Fibroblast of peridontal ligament (primary cell): ENCODE measurements around the gene PLXDC2.
A peak's percentile ranks its signal among the peaks of the same experiment; 100 is the strongest.

Experiments
- DNase-seq: peaks from one replicate; pipeline ENCODE4 v3.0.0-alpha.2; 2010; ENCODE audit errors: extremely low read depth

Gene PLXDC2

DNA sequence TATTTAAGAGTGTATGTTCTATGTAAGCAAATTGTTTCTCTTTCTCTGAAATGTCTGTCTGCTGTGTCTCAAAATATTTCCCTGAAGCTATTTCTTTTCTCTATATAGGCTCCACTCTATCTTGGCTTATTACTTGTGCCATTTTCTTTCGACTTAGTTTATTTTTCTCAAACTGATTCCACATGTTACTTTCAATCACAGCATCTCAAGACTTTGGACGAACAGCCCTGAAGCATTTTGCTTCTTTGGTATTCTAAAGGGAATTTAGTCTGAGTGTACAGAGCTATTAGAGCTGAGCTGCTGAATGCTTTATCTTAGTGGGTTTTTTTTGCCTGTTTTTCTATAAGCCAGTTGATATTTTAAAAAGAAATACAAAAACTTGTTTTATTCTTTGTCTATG, 95.7 kb downstream of the PLXDC2 start:
- no peak for DNase-seq

DNA sequence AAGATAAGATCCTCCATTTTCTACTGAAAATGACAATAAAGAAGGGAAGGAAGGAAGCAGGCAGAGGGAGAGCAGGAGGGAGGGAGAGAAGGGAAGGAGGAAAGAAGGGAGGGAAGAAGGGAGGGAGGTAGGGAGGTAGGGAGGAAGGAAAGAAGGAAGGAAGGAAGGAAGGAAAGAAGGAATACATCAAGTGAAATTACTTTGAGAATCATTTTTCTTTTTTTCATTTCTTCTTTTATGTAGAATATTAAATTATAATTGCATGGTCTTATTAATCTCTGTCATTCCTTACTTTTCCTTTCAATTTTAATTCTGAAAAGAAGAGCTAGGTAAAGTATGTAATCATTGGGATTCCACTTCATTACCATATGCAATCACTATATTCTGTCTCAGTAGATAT, 97.8 kb downstream of the PLXDC2 start:
- no peak for DNase-seq

DNA sequence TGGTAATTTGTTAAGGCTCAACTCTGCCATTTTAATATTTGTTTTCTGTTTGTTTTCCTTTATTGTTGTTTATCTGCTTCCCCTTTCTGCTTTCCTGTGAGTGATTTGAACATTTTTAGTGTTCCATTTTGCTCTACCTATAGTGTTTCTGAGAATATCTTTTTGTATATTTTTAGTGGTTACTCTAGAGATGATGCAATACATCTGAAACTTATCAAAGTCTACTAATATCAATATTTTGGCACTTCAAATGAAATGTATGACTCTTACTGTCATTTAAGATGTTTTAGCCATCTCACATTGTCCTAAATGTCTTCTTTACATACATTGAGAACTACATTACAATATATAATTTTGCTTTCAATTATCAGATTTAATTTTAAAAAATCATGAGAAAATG, 98.9 kb downstream of the PLXDC2 start:
- no peak for DNase-seq

GRCh38 chr10:19915816-19916215, 99.6 kb downstream of the PLXDC2 start:
- no peak for DNase-seq

- no peak for DNase-seq
Observed at GRCh38 chr10:19917751-19918478, 101.7 kb downstream of the PLXDC2 start.

GRCh38 chr10:19918794-19919193, 102.6 kb downstream of the PLXDC2 start:
- no peak for DNase-seq

- DNase-seq, result no peak
Observed at GRCh38 chr10:19919671-19920070, 103.4 kb downstream of the PLXDC2 start.

- DNase-seq, result no peak
Observed at GRCh38 chr10:19920075-19920726, 104.0 kb downstream of the PLXDC2 start.

DNA sequence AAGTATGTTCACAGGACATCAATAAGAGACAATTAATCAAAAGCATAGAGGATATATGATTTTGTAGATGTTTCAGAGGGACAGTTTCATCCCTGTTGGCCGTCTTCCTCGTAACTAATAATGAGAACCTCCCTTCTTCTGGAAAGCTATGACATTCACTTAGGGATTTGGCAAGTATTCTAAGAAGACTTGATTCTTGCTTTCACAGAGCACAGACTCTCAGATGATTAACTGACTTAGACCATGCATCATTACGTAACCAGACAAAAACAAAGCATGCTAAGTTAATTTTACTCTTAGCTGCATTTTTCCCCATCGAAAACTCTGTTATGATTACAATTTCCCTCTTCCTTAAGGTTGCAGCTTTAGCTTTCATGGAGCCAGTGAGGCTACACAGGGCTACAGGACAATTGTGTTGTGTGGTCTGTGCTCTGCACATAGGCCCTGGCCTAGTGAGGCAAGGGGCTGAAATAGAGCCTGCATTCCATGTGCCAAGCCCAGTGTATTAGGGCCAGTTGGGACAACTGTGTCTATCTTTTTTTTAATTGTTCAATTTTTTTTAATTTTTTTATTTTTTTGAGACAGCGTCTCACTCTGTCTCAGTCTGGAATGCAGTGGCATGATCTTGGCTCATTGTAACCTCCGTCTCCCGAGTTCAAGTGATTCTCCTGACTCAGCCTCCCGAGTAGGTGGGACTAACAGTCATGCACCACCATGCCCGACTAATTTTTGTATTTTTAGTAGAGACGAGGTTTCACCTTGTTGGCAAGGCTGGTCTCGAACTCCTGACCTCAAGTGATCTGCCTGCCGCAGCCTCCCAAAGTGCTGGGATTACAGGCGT, 105.3 kb downstream of the PLXDC2 start:
- peak; percentile 32 for DNase-seq

DNA sequence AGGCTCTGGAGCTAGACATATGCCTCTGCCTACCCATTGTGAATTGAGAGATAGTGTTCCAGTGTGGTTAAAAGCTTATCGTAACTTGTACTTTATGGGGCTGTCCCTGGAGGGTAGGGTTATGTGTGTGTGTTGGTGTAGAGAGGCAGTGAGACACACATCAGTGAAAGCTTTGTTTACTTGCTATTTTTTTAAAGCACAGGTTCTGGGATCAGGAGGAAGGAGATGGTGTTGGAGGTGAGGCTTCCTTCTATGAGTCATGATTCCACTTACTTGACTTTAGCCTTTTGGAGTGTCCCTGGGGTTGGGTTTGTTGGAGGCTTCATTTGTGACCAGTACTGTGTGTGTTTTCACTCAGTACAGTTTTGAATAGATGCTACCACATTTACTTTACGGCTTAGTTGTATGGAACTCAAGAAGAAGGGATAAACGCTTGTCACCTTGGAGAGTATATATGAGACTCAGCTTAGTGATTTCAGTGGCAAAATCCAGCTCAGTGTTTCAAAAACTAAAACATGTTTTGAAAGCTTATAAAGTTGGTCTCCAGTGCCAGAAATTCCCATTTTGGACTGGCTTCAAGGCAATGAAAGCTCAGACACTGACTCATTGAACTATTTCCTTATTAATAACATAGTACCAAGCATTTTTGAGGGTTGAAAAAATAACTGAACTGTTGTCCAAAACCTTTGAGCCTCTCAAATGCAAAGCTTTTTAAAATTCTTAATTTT, 106.2 kb downstream of the PLXDC2 start:
- DNase-seq, result peak; percentile 51

- no peak for DNase-seq
Observed at GRCh38 chr10:19925064-19925463, 108.8 kb downstream of the PLXDC2 start.

DNA sequence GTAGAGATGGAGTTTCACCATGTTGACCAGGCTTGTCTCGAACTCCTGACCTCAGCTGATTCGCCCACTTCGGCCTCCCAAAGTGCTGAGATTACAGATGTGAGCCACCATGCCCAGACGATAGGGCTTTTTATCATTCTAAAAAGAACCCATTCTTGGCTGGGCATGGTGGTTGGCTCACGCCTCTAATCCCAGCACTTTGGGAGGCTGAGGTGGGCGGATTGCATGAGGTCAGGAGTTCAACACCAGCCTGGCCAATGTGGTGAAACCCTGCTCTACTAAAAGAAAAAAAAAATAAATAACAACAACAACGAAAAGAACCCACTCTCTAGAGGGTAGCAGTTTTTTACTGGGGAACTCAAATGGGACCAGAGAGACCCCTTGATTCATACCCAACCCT, 112.7 kb downstream of the PLXDC2 start:
- DNase-seq, result no peak

- peak; percentile 49 for DNase-seq
Observed at GRCh38 chr10:19929506-19930140, 113.4 kb downstream of the PLXDC2 start.

DNA sequence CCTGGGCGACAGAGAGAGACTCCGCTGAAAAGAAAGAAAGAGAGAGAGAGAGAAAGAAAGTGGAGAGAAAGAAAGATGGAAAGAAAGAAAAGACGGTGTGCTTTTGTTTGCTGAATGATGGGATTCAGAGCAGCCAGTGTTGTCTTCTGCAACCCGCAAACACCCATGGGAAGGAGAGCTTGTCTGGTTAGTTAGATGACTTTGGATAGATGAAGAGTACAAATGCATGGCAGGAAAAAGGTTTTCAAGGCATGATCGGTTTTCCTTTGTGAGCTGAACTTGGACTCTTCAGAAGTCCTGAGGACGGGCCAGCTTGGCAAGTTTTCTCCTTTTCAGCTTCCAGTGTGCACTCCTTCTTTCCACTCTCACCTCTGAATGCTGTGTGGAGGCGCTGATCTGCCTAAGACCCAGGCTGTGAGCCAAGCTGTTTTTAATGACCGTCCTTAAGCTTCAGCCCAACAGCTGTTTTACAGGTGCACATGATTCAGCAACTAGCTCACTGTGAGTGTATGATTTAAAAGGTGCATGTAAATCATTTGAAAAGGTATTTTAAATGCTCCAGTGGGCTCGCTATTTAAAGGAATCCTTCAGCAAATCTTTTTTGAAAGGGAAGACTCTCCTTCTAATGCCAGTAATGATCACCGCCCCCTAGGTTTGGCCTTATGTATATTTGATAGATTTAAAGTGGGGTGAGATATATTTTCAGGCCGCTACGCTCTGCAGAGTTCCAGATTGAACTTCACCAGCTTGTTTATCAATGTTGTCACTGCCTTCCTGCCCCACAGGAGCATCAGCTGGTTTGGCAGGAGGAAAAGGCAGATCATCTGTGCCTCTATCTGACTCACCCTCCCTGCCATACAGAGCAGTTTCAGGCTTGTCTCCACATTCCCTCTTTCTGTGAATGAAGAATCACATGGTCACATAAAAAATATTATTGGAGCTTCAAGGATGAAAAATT, 115.0 kb downstream of the PLXDC2 start:
- no peak for DNase-seq

DNA sequence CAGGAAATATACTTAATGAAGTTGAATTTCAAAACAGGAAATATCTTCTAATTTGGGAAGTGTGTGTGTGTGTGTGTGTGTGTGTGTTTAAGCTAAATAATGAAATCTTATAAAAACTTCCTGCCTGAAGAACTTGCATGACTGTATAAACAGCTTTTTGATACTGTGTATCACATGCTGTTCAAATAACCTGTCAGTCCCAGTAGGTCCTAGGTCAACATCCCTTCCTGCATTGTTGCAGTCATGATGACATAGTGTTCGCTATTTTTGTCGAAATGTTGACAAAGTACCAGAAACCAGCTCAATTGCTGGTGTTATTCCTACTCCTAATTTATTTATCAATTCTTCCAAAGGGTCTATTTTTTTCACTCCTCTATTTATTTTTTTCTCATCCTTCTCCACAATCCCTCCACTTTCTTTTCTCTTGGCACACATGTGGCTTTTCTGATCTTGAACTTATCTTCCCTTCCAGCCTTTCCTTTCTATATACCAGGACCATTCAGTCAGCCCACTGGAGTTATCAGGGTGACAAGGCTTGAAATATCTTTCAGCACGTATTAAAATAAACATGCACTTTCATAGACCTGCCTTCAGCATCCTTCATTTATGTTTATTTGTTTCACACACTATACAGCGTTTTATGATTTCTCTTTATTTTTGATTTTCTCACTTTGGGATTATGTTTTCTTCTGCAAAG, 115.8 kb downstream of the PLXDC2 start:
- DNase-seq, result no peak

DNA sequence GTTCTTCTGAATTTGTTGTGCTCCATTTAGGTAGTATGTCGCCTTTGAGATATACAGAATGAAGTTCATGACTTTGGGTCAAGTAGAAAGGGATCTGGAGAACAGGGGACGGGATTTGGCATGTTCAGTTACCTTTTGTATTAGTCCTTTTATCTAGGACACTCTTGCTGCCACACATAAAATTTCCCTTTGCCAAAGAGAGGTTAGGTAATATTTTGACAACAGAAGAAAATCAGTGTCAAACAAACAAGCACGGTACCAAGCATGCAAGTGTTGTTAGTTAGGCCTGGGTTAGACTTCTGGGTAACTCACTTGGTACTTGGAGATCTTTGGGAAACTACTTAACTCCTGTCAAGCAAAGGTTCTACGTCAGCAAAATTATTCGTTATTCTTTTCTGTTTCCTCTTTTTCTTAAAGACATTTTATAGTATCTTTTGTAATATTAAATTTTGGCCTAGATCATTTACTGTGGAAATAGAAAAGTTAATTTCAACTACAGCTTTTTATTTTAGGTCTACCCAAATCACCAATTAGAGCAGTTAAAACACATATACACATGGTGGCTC, 116.7 kb downstream of the PLXDC2 start:
- DNase-seq, result no peak

- DNase-seq, result no peak
Observed at GRCh38 chr10:19933772-19934171, 117.5 kb downstream of the PLXDC2 start.

- no peak for DNase-seq
Observed at GRCh38 chr10:19935176-19935575, 118.9 kb downstream of the PLXDC2 start.

DNA sequence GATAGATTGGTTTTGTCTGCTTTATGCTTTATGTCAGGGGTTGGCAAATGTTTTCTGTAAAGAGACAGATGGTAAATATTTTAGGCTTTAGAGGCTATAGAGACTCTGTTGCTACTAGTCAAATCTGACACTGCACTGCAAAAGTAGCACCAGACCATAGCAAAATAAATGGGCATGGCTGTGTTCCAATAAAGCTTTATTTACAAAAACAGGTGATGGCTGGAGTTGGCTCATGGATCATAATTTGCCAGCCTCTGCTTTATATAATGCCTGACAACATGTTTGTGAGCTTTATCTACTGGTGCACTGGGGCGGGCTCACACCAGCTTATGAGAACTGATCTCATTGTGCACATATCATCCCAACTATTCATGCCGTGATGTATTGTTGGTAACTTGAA, 120.1 kb downstream of the PLXDC2 start:
- DNase-seq, result no peak
